ENCODE results near the gene ARHGAP26.

ARHGAP26 gene

GRCh38 chr5:142740474-142741242 lies 29.5 kb upstream of the ARHGAP26 start:
- Mint-ChIP-seq H3K27ac (no peak overlapping the region), H3K36me3 (ENCODE audit: insufficient read depth) (no peaks in the 10 kb centered on the region), H3K4me3 (no peak overlapping the region), H3K27me3 (peaks cover 0 to 20% of the 10 kb centered on the region in 2 donors), H3K9me3 (no peaks in the 10 kb centered on the region), H3K4me1 (ENCODE audit: low read depth in 2 of 2) (peaks cover 8 to 24% of the 10 kb centered on the region in 2 donors)
- ATAC-seq (replicated peaks), result no peak
- DNase-seq, result no peak

DNA sequence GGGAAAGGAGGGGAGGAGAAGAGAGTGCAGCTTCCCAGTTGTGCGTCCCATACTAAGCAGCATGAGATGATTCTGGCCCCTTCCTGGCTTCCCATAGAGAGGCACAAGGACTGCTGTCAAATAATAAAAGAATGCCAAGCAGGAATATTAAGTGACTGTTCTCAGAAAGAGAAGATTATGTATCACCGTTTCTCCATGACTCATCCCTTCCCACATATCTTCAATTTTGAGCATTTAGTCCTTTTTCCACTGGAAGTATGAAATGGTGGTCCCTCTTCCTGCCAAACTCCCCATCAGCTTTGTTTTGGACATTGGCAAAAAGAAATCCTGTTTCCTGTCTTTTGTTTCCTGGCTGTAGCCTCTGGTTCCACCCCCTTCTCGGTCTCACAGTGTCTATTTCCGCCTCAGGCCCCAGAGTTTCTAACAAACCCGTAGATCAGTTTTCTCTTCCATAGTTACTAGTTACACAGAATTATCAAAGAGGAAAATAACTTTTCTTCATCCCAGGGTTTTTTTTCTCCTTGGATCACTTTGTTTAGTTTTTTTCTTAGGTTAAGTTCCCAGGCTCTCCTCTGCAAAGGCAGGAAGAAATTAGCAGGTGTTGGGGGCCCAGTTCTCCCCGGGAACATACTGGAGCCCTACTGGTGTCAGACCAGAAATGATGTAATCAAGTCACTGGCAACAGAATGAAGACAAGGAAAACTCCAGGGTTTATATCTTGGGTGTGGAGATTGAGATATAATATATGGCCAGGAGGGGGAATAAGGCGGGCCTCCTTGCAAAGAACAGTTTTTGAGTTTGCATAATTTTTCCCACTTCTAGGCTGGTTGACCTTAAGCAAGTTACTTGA lies 26.4 kb upstream of the ARHGAP26 start:
- H3K9me3 Mint-ChIP-seq, result no peaks in the 10 kb centered on the region
- peaks cover 3 to 11% of the 10 kb centered on the region in 2 donors for H3K4me1 Mint-ChIP-seq (ENCODE audit: low read depth in 2 of 2)
- no peak for DNase-seq
- no peaks in the 10 kb centered on the region for H3K36me3 Mint-ChIP-seq (ENCODE audit: insufficient read depth)
- peaks cover 0 to 20% of the 10 kb centered on the region in 2 donors for H3K27me3 Mint-ChIP-seq
- no peak overlapping the region for H3K4me3 Mint-ChIP-seq
- H3K27ac Mint-ChIP-seq, result peak overlapping the region in 1 of 2 donors; percentile 5
- no peak for ATAC-seq (replicated peaks)

DNA sequence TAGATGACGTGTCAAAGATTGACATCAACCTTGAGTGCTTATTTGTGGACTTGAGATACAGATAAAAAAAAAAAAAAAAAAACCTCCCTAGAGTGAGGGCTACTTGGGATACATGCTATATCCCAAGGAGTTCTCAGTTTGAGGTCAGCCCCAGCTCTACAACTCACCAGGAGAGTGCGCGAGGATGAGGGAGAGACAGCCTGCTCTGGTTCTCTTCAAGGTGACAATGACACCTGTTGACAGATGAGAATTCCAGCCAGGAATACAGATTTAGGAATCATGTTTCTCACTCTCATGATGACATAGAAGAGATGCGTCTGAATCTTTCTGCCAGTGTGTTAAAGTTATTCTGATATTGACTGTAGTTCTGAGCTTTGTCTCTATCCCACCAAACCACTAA lies 24.9 kb upstream of the ARHGAP26 start:
- Mint-ChIP-seq H3K4me1 (ENCODE audit: low read depth in 2 of 2) (peaks cover 8 to 19% of the 10 kb centered on the region in 2 donors), H3K27me3 (peaks cover 0 to 11% of the 10 kb centered on the region in 2 donors), H3K36me3 (ENCODE audit: insufficient read depth) (no peaks in the 10 kb centered on the region), H3K9me3 (no peaks in the 10 kb centered on the region), H3K27ac (no peak overlapping the region), H3K4me3 (no peak overlapping the region)
- ATAC-seq (replicated peaks), result no peak
- no peak for DNase-seq

- H3K27me3 Mint-ChIP-seq, result peaks cover 0 to 11% of the 10 kb centered on the region in 2 donors
- H3K4me1 Mint-ChIP-seq (ENCODE audit: low read depth in 2 of 2), result peaks cover 8 to 15% of the 10 kb centered on the region in 2 donors
- H3K27ac Mint-ChIP-seq, result no peak overlapping the region
- H3K36me3 Mint-ChIP-seq (ENCODE audit: insufficient read depth), result no peaks in the 10 kb centered on the region
- DNase-seq, result no peak
- H3K4me3 Mint-ChIP-seq, result no peak overlapping the region
- no peak for ATAC-seq (replicated peaks)
- no peaks in the 10 kb centered on the region for H3K9me3 Mint-ChIP-seq
Observed at GRCh38 chr5:142746532-142747433, 23.4 kb upstream of the ARHGAP26 start.

- DNase-seq (no peak), ATAC-seq (replicated peaks) (no peak)
- peaks cover 0 to 11% of the 10 kb centered on the region in 2 donors for H3K27me3 Mint-ChIP-seq
- no peaks in the 10 kb centered on the region for H3K9me3 Mint-ChIP-seq
- peak overlapping the region in 1 of 2 donors; percentile 33 for H3K27ac Mint-ChIP-seq
- H3K4me3 Mint-ChIP-seq, result no peak overlapping the region
- peaks cover 9 to 17% of the 10 kb centered on the region in 2 donors for H3K4me1 Mint-ChIP-seq (ENCODE audit: low read depth in 2 of 2)
- no peaks in the 10 kb centered on the region for H3K36me3 Mint-ChIP-seq (ENCODE audit: insufficient read depth)
Observed at GRCh38 chr5:142748132-142748531, 22.0 kb upstream of the ARHGAP26 start.

DNA sequence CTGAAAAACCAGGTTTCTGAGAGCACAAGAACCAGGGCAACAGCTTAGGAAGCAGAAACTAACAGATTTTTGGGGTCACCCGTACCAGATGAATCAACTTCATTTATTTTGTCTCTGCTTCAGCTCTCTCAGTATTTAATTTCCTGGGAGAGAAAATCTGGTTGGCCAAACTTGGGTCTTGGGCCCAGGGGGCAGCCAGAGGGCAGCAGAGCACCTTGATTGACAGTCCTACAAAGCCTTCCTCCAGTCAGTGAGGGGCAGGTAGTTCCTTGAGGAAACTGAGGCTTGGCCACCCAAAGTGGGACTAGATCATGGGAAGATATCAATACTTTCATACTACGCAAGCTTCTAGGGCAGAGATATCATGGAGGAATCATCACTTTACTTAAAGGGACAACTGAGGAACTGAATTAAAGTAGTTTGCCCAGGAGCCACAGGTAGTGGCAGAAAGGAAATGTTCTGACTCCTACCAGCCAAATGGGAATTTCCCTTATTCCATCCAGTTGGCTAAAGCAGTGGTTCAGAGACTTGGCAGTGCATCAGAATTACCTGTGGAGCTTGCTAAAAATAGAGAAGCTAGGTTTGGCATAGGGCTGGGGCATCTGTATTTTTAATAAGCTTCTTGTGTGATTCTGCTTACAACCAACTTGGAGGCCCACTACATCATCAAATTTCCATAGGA lies 21.5 kb upstream of the ARHGAP26 start:
- ATAC-seq (replicated peaks) (peak; percentile 61), DNase-seq (peak; percentile 41 to 53 (median 48))
- peaks cover 0 to 10% of the 10 kb centered on the region in 2 donors for H3K27me3 Mint-ChIP-seq
- H3K4me1 Mint-ChIP-seq (ENCODE audit: low read depth in 2 of 2), result peaks cover 13 to 22% of the 10 kb centered on the region in 2 donors
- peak overlapping the region in 1 of 2 donors; percentile 33 for H3K27ac Mint-ChIP-seq
- H3K4me3 Mint-ChIP-seq, result no peak overlapping the region
- no peaks in the 10 kb centered on the region for H3K9me3 Mint-ChIP-seq
- H3K36me3 Mint-ChIP-seq (ENCODE audit: insufficient read depth), result no peaks in the 10 kb centered on the region

GRCh38 chr5:142749321-142749720 lies 20.9 kb upstream of the ARHGAP26 start:
- Mint-ChIP-seq H3K27me3 (peaks cover 0 to 4% of the 10 kb centered on the region in 2 donors), H3K9me3 (no peaks in the 10 kb centered on the region), H3K4me1 (ENCODE audit: low read depth in 2 of 2) (peaks cover 13 to 22% of the 10 kb centered on the region in 2 donors), H3K36me3 (ENCODE audit: insufficient read depth) (no peaks in the 10 kb centered on the region), H3K4me3 (no peak overlapping the region), H3K27ac (no peak overlapping the region)
- no peak for ATAC-seq (replicated peaks)
- no peak for DNase-seq

GRCh38 chr5:142753116-142753631 lies 17.0 kb upstream of the ARHGAP26 start:
- no peak for DNase-seq
- no peak for ATAC-seq (replicated peaks)
- Mint-ChIP-seq H3K27me3 (no peaks in the 10 kb centered on the region), H3K4me3 (no peak overlapping the region), H3K27ac (peak overlapping the region in 1 of 2 donors; percentile 67), H3K9me3 (no peaks in the 10 kb centered on the region), H3K4me1 (ENCODE audit: low read depth in 2 of 2) (peaks cover 20 to 32% of the 10 kb centered on the region in 2 donors), H3K36me3 (ENCODE audit: insufficient read depth) (peaks cover 4% of the 10 kb centered on the region)

GRCh38 chr5:142754031-142754430 lies 16.1 kb upstream of the ARHGAP26 start:
- peaks cover 4% of the 10 kb centered on the region for H3K36me3 Mint-ChIP-seq (ENCODE audit: insufficient read depth)
- no peak overlapping the region for H3K27ac Mint-ChIP-seq
- no peak for DNase-seq
- no peaks in the 10 kb centered on the region for H3K9me3 Mint-ChIP-seq
- peaks cover 16 to 26% of the 10 kb centered on the region in 2 donors for H3K4me1 Mint-ChIP-seq (ENCODE audit: low read depth in 2 of 2)
- ATAC-seq (replicated peaks), result no peak
- no peaks in the 10 kb centered on the region for H3K27me3 Mint-ChIP-seq
- no peak overlapping the region for H3K4me3 Mint-ChIP-seq

GRCh38 chr5:142756576-142756975 lies 13.6 kb upstream of the ARHGAP26 start:
- Mint-ChIP-seq H3K4me1 (ENCODE audit: low read depth in 2 of 2) (peaks cover 12 to 19% of the 10 kb centered on the region in 2 donors), H3K9me3 (no peaks in the 10 kb centered on the region), H3K27ac (no peak overlapping the region), H3K27me3 (no peaks in the 10 kb centered on the region), H3K36me3 (ENCODE audit: insufficient read depth) (peaks cover 4% of the 10 kb centered on the region), H3K4me3 (no peak overlapping the region)
- no peak for ATAC-seq (replicated peaks)
- DNase-seq, result no peak

- Mint-ChIP-seq H3K27me3 (no peaks in the 10 kb centered on the region), H3K4me1 (ENCODE audit: low read depth in 2 of 2) (peaks cover 12 to 19% of the 10 kb centered on the region in 2 donors), H3K9me3 (no peaks in the 10 kb centered on the region), H3K36me3 (ENCODE audit: insufficient read depth) (peaks cover 4% of the 10 kb centered on the region), H3K27ac (peak overlapping the region in 1 of 2 donors; percentile 77), H3K4me3 (peak overlapping the region; percentile 44 to 62)
- DNase-seq (no peak), ATAC-seq (replicated peaks) (peak; percentile 63)
Observed at GRCh38 chr5:142757564-142757963, 12.6 kb upstream of the ARHGAP26 start.

DNA sequence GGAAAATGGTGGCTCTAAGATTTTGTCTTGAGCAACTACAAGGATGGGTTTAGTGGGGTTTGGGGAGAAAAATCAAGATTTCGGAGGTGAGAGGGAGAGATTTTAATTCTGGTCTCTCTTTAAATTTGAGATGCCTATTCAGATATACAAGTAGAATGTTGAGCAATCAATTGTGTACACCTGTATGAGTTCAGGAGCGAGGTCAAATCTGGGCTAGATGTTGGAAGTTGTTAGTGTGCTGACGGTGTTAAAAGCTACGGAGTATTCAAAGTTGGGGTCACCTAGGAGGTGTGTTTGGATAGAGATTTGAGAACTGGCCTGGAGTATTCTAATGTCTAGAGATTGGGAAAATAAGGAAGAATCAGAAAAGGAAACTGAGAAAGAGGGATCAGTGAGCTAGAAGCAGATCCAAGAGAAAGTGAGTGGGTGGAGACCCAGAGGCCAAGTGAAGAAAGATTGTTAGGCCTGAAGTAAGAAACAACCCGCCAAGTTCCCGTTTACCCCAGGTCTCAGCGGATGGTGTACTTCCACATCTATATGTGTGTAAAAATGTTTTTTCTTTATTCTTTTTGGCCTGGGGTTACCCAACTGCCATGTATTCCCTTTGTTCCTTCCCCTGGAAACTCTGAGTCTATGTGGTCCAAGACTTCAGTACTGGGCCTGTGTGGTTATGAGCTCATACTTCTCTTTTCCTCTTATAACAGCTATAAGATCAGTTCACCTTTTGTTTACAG lies 11.9 kb upstream of the ARHGAP26 start:
- H3K4me1 Mint-ChIP-seq (ENCODE audit: low read depth in 2 of 2), result peaks cover 10 to 16% of the 10 kb centered on the region in 2 donors
- H3K4me3 Mint-ChIP-seq, result peak overlapping the region in 1 of 2 donors; percentile 62
- peak overlapping the region in 1 of 2 donors; percentile 77 for H3K27ac Mint-ChIP-seq
- DNase-seq, result no peak
- H3K9me3 Mint-ChIP-seq, result no peaks in the 10 kb centered on the region
- no peak for ATAC-seq (replicated peaks)
- no peaks in the 10 kb centered on the region for H3K27me3 Mint-ChIP-seq
- H3K36me3 Mint-ChIP-seq (ENCODE audit: insufficient read depth), result peaks cover 4% of the 10 kb centered on the region

Measured in effector memory CD8-positive, alpha-beta T cell (primary cell).